Endothelial cell of umbilical vein (primary cell): ENCODE results near the gene CLEC18A.
"Not testable (repeated sequence)": the region's sequence is repeated elsewhere in the genome, so short reads cannot be mapped to it uniquely, and the experiment has no call there.

Source experiments
- CTCF ChIP-seq, 2 donors: IDR thresholded peaks; 1 replicate in 1 of 2; 2 replicates in 1 of 2; pipeline ENCODE4 v1.5.1; 2011; ENCODE audit warnings: low read length in 2 of 2, mild to moderate bottlenecking in 2 of 2, moderate library complexity in 2 of 2, control low read depth in 1 of 2, inconsistent platforms in 1 of 2, low read depth in 1 of 2; ENCODE audit not compliant: insufficient read depth in 1 of 2; ENCODE audit errors: extremely low read depth in 1 of 2
- MAX ChIP-seq: IDR thresholded peaks from 2 replicates; pipeline ENCODE4 v1.6.1; 2011; ENCODE audit not compliant: insufficient read depth, insufficient read length
- MYC ChIP-seq: IDR thresholded peaks from one replicate; pipeline ENCODE4 v1.6.1; 2011; ENCODE audit warnings: mild to moderate bottlenecking, low read depth, low read length
- POLR2A ChIP-seq: IDR thresholded peaks from 2 replicates; pipeline ENCODE4 v1.6.1; 2012; ENCODE audit warnings: low read depth, mild to moderate bottlenecking, control low read depth, low read length
- POLR2AphosphoS5 ChIP-seq: IDR thresholded peaks from 2 replicates; pipeline ENCODE4 v1.6.1; 2012; ENCODE audit warnings: low read depth, mild to moderate bottlenecking, control low read depth, low read length, moderate library complexity; ENCODE audit not compliant: insufficient read depth

GRCh38 chr16:69951017-69951671 lies at the start of gene CLEC18A:
- TF ChIP-seq CTCF (IDR thresholded peaks at IDR 0.05; ENCODE audit: extremely low read depth in 1 of 2, insufficient read depth in 1 of 2, low read depth in 1 of 2, low read length in 2 of 2); POLR2A; MAX; POLR2AphosphoS5; MYC: not testable (repeated sequence)
